ENCODE measurements around the gene EXOSC1. TPM values are rescaled to one million over a fixed set of nuclear protein-coding genes. Genes with fewer than 3 reads are reported as not detected.

EXOSC1 gene
- total and polyA plus RNA-seq, 4 donors: 28.7 to 60.3 (median 30.8) TPM

DNA sequence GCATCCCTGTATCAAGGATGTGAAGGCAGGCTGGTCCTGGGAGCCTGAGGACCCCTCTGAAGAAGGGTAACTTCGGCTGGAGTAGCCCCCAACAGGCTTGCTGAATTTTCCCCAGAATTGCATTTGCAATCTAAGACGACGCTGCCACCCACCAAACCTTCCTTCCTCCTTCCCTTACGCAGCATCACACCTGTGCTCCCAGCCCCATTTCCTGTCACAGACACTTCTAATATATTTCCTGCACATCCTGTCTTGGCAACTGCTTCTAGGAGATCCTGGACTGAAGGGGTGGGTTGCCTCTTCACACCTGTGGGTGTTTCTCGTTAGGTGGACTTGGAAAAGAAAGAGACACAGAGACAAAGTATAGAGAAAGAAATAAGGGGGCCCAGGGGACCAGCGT, 29.2 kb downstream of the EXOSC1 start:
- WGBS, 2 donors: 37 to 61% methylated on average over 6 of the region's 6 CpGs
- Histone ChIP-seq H3K27me3 (ENCODE audit: control insufficient read depth in 3 of 3, insufficient read depth in 3 of 3, low read length in 2 of 3) (no peaks in the 10 kb centered on the region), H3K9ac (ENCODE audit: insufficient read depth in 1 of 2, low read length in 2 of 2) (no peak overlapping the region), H3K4me3 (no peak overlapping the region), H3K36me3 (ENCODE audit: control insufficient read depth in 4 of 4, insufficient read depth in 4 of 4, low read length in 4 of 4) (no peaks in the 10 kb centered on the region), H3K9me3 (ENCODE audit: control insufficient read depth in 4 of 4, insufficient read depth in 3 of 4, low read length in 3 of 4) (no peaks in the 10 kb centered on the region), H3K27ac (ENCODE audit: low read depth in 1 of 2, low read length in 1 of 2) (no peak overlapping the region), H3K4me1 (ENCODE audit: control insufficient read depth in 5 of 5, insufficient read depth in 5 of 5, low read length in 5 of 5) (peaks cover 0 to 4% (median 0%) of the 10 kb centered on the region in 5 donors)
- DNase-seq (no peak), ATAC-seq (ENCODE audit: insufficient read depth, low FRiP score) (no peak)
- TF ChIP-seq, protein P1, sequence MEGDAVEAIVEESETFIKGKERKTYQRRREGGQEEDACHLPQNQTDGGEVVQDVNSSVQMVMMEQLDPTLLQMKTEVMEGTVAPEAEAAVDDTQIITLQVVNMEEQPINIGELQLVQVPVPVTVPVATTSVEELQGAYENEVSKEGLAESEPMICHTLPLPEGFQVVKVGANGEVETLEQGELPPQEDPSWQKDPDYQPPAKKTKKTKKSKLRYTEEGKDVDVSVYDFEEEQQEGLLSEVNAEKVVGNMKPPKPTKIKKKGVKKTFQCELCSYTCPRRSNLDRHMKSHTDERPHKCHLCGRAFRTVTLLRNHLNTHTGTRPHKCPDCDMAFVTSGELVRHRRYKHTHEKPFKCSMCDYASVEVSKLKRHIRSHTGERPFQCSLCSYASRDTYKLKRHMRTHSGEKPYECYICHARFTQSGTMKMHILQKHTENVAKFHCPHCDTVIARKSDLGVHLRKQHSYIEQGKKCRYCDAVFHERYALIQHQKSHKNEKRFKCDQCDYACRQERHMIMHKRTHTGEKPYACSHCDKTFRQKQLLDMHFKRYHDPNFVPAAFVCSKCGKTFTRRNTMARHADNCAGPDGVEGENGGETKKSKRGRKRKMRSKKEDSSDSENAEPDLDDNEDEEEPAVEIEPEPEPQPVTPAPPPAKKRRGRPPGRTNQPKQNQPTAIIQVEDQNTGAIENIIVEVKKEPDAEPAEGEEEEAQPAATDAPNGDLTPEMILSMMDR (IDR thresholded peaks at IDR 0.05; ENCODE audit: control extremely low read depth, extremely low read depth): no peak

DNA sequence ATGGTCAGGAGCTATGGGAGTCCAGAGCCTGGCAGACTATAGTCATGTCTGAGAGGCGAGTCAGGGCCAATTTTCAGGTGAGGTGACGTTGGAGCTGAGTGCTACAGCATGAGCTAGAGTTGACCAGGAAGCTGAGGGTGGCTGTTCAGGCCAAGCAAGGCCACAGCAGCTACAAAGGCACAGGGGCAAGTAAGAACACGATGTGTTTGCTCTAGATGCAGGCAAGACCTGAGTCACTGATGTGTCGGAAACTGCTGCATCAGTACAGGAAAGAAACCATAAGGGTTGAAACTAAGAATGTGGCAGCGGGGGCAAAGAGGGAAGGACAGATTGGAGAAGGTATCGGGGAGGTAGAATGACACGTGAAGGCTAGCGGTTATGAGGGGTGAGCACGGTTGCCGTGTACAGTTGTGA, 32.9 kb downstream of the EXOSC1 start:
- DNase-seq (no peak), ATAC-seq (ENCODE audit: insufficient read depth, low FRiP score) (no peak)
- Histone ChIP-seq H3K9ac (ENCODE audit: insufficient read depth in 1 of 2, low read length in 2 of 2) (no peak overlapping the region), H3K27me3 (ENCODE audit: control insufficient read depth in 3 of 3, insufficient read depth in 3 of 3, low read length in 2 of 3) (no peaks in the 10 kb centered on the region), H3K27ac (ENCODE audit: low read depth in 1 of 2, low read length in 1 of 2) (no peak overlapping the region), H3K9me3 (ENCODE audit: control insufficient read depth in 4 of 4, insufficient read depth in 3 of 4, low read length in 3 of 4) (no peaks in the 10 kb centered on the region), H3K4me3 (no peak overlapping the region), H3K36me3 (ENCODE audit: control insufficient read depth in 4 of 4, insufficient read depth in 4 of 4, low read length in 4 of 4) (no peaks in the 10 kb centered on the region), H3K4me1 (ENCODE audit: control insufficient read depth in 5 of 5, insufficient read depth in 5 of 5, low read length in 5 of 5) (peaks cover 0 to 4% (median 0%) of the 10 kb centered on the region in 5 donors)
- 77 to 78% methylated on average over 10 of the region's 10 CpGs for WGBS, 2 donors
- TF ChIP-seq, protein P1 (IDR thresholded peaks at IDR 0.05; ENCODE audit: control extremely low read depth, extremely low read depth): no peak

DNA sequence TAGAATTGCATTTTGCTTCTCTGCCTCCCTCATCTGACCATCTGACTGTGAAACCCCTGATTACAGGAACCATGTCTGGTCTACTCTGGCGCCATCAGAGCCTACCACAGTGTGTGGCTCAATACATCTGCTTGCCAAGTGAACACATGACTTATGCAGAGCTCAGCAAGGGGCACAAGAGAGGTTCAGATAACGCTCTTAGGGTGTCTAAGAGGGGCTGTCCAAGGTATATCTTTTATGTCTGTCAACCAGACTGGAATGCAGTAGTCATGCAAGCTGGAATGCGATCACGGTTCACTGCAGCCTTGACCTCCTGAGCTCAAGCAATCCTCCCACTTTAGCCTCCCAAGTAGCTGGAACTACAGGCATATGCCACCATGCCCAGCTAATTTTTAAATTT, 34.4 kb downstream of the EXOSC1 start:
- DNase-seq: no peak
- ATAC-seq (ENCODE audit: insufficient read depth, low FRiP score): no peak
- Histone ChIP-seq H3K27me3 (ENCODE audit: control insufficient read depth in 3 of 3, insufficient read depth in 3 of 3, low read length in 2 of 3) (no peaks in the 10 kb centered on the region), H3K27ac (ENCODE audit: low read depth in 1 of 2, low read length in 1 of 2) (no peak overlapping the region), H3K9ac (ENCODE audit: insufficient read depth in 1 of 2, low read length in 2 of 2) (no peak overlapping the region), H3K36me3 (ENCODE audit: control insufficient read depth in 4 of 4, insufficient read depth in 4 of 4, low read length in 4 of 4) (no peaks in the 10 kb centered on the region), H3K4me1 (ENCODE audit: control insufficient read depth in 5 of 5, insufficient read depth in 5 of 5, low read length in 5 of 5) (peaks cover 0 to 4% (median 0%) of the 10 kb centered on the region in 5 donors), H3K9me3 (ENCODE audit: control insufficient read depth in 4 of 4, insufficient read depth in 3 of 4, low read length in 3 of 4) (no peaks in the 10 kb centered on the region), H3K4me3 (no peak overlapping the region)
- WGBS, 2 donors: 61 to 70% methylated on average over 4 of the region's 4 CpGs
- TF ChIP-seq, protein P1 (IDR thresholded peaks at IDR 0.05; ENCODE audit: control extremely low read depth, extremely low read depth): no peak

DNA sequence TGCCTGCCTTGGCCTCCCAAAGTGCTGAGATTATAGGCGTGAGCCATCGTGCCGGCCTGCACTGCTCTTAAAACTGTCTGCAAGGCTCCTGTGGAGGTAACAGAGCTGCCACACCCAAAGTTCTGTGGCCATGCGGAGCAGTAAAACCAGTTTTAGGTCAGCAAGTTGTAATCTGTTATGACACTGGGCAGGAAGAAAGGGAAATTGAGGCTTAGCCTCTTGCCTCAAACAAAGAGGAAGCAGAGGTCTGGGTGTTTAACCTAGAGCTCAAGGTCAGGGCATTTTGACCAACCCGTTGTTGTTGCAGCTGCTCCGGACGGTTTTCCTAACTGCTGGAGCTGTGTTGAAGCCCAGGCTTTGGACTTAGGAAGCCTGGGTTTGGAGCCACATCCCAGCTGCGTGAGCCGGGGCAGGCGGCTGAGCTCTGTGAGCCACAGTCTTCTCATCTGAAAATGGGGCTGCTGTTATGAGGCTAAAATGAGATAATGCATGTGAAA, 37.3 kb downstream of the EXOSC1 start:
- Histone ChIP-seq H3K9me3 (ENCODE audit: control insufficient read depth in 4 of 4, insufficient read depth in 3 of 4, low read length in 3 of 4) (no peaks in the 10 kb centered on the region), H3K27me3 (ENCODE audit: control insufficient read depth in 3 of 3, insufficient read depth in 3 of 3, low read length in 2 of 3) (no peaks in the 10 kb centered on the region), H3K9ac (ENCODE audit: insufficient read depth in 1 of 2, low read length in 2 of 2) (no peak overlapping the region), H3K4me3 (no peak overlapping the region), H3K36me3 (ENCODE audit: control insufficient read depth in 4 of 4, insufficient read depth in 4 of 4, low read length in 4 of 4) (no peaks in the 10 kb centered on the region), H3K27ac (ENCODE audit: low read depth in 1 of 2, low read length in 1 of 2) (peak overlapping the region in 1 of 2 donors; percentile 12), H3K4me1 (ENCODE audit: control insufficient read depth in 5 of 5, insufficient read depth in 5 of 5, low read length in 5 of 5) (peaks cover 0 to 4% (median 0%) of the 10 kb centered on the region in 5 donors)
- 31 to 56% methylated on average over 10 of the region's 10 CpGs for WGBS, 2 donors
- ATAC-seq (ENCODE audit: insufficient read depth, low FRiP score) (peak; percentile 12), DNase-seq (no peak)
- TF ChIP-seq, protein P1 (IDR thresholded peaks at IDR 0.05; ENCODE audit: control extremely low read depth, extremely low read depth): no peak
